Endothelial cell of umbilical vein (primary cell): Measurements from ENCODE around the gene NAGLU. TPM values are rescaled to one million over a fixed set of nuclear protein-coding genes. Genes with fewer than 3 reads are reported as not detected.

Source experiments
- BruUV-seq: library from RNA; stranded (reverse); fragments of 400-500 nt; replicated peaks from 2 replicates; lab custom pipeline; 2021; lab: Mats Ljungman, UMichigan
- CTCF ChIA-PET: fragments of 300-600, 350-600 bp; sonication (Branson Sonifier 250); formaldehyde crosslinking; loops from one replicate; lab custom pipeline; 2021; ENCODE audit warnings: antibody characterized with exemption, inconsistent platforms; lab: Charles Lee
- POLR2A ChIA-PET: fragments of 300-600, 350-600 bp; sonication (Branson Sonifier 250); formaldehyde crosslinking; loops from one replicate; lab custom pipeline; 2021; ENCODE audit warnings: antibody characterized with exemption, inconsistent platforms; lab: Charles Lee
- DNase-seq: peaks from one replicate; pipeline ENCODE4 v3.0.0-alpha.2; 2011; ENCODE audit warnings: low read depth, low spot score
- FAIRE-seq: peaks from 2 replicates; lab custom pipeline; 2011; peaks lifted over from hg19 to GRCh38; lab: Jason Lieb, UNC
- H2AFZ ChIP-seq: 2 replicates; pipeline ENCODE4 v1.6.0; 2012; ENCODE audit warnings: low read depth, low read length, control low read depth, inconsistent platforms
- H3K27ac ChIP-seq: 2 replicates; pipeline ENCODE4 v1.5.1; 2011; ENCODE audit warnings: low read depth, mild to moderate bottlenecking, control low read depth, low read length, moderate library complexity; ENCODE audit not compliant: insufficient read depth
- H3K27me3 ChIP-seq, 2 experiments: 2 replicates each; pipeline versions ENCODE4 v1.6.0 to v1.6.1; 2011; ENCODE audit warnings: low read length in 2 of 2, mixed read lengths in 1 of 2; ENCODE audit not compliant: control insufficient read depth in 2 of 2, insufficient read depth in 2 of 2
- H3K36me3 ChIP-seq, 2 experiments: 2 replicates in 1 of 2; 3 replicates in 1 of 2; pipeline ENCODE4 v1.5.1; 2011; ENCODE audit warnings: low read length in 2 of 2, mild to moderate bottlenecking in 1 of 2, moderate library complexity in 1 of 2; ENCODE audit not compliant: control insufficient read depth in 2 of 2, insufficient read depth in 2 of 2; ENCODE audit errors: extremely low read depth in 1 of 2
- H3K4me1 ChIP-seq: 3 replicates; pipeline ENCODE4 v1.5.1; 2011; ENCODE audit warnings: mild to moderate bottlenecking, low read length; ENCODE audit not compliant: control insufficient read depth, insufficient read depth; ENCODE audit errors: extremely low read depth
- H3K4me2 ChIP-seq: 2 replicates; pipeline ENCODE4 v1.6.1; 2011; ENCODE audit warnings: low read length, control low read depth, mixed read lengths; ENCODE audit not compliant: insufficient read depth
- H3K4me3 ChIP-seq, 3 experiments: fragments of 200-600 bp in 1 of 3; sonication (generic), shearing (Covaris generic) in 1 of 3; replicated peaks in 1 of 3; 2 replicates each; pipeline ENCODE4 v1.5.1; 2011 to 2016; ENCODE audit warnings: control low read depth in 3 of 3, low read length in 3 of 3, mild to moderate bottlenecking in 2 of 3, inconsistent platforms in 1 of 3, low read depth in 1 of 3, moderate library complexity in 1 of 3; ENCODE audit not compliant: insufficient read depth in 1 of 3
- H3K79me2 ChIP-seq: 2 replicates; pipeline ENCODE4 v1.6.0; 2012; ENCODE audit warnings: low read length, inconsistent platforms; ENCODE audit not compliant: control insufficient read depth, insufficient read depth
- H3K9ac ChIP-seq: replicated peaks from 2 replicates; pipeline ENCODE3; 2011; ENCODE audit warnings: low read length, control low read depth; ENCODE audit not compliant: insufficient read depth; ENCODE audit errors: extremely low read depth
- H3K9me1 ChIP-seq: replicated peaks from 3 replicates; pipeline ENCODE4 v1.6.0; 2011; ENCODE audit warnings: mild to moderate bottlenecking, low read length; ENCODE audit not compliant: control insufficient read depth, insufficient read depth; ENCODE audit errors: extremely low read depth
- H3K9me3 ChIP-seq: replicated peaks from 2 replicates; pipeline ENCODE4 v1.5.1; 2012; ENCODE audit warnings: low read length, inconsistent platforms; ENCODE audit not compliant: control insufficient read depth, insufficient read depth
- H4K20me1 ChIP-seq: replicated peaks from 2 replicates; pipeline ENCODE3; 2011; ENCODE audit warnings: mild to moderate bottlenecking, low read length; ENCODE audit not compliant: control insufficient read depth, insufficient read depth; ENCODE audit errors: extremely low read depth
- CTCF ChIP-seq, 2 donors: IDR thresholded peaks; 1 replicate in 1 of 2; 2 replicates in 1 of 2; pipeline ENCODE4 v1.5.1; 2011; ENCODE audit warnings: low read length in 2 of 2, mild to moderate bottlenecking in 2 of 2, moderate library complexity in 2 of 2, control low read depth in 1 of 2, inconsistent platforms in 1 of 2, low read depth in 1 of 2; ENCODE audit not compliant: insufficient read depth in 1 of 2; ENCODE audit errors: extremely low read depth in 1 of 2
- FOS ChIP-seq: IDR thresholded peaks from 2 replicates; pipeline ENCODE4 v1.6.1; 2011; ENCODE audit warnings: mild to moderate bottlenecking, low read length, moderate library complexity, borderline replicate concordance; ENCODE audit not compliant: insufficient read depth
- GATA2 ChIP-seq: IDR thresholded peaks from 2 replicates; pipeline ENCODE4 v1.7.0; 2011; ENCODE audit warnings: low read depth, mild to moderate bottlenecking, moderate library complexity, mixed read lengths, low read length; ENCODE audit not compliant: insufficient read length, insufficient read depth
- JUN ChIP-seq: IDR thresholded peaks from 2 replicates; pipeline ENCODE4 v1.6.1; 2011; ENCODE audit warnings: borderline replicate concordance, low read depth; ENCODE audit not compliant: insufficient read length, insufficient read depth
- MAX ChIP-seq: IDR thresholded peaks from 2 replicates; pipeline ENCODE4 v1.6.1; 2011; ENCODE audit not compliant: insufficient read depth, insufficient read length
- MYC ChIP-seq: IDR thresholded peaks from one replicate; pipeline ENCODE4 v1.6.1; 2011; ENCODE audit warnings: mild to moderate bottlenecking, low read depth, low read length
- POLR2A ChIP-seq: IDR thresholded peaks from 2 replicates; pipeline ENCODE4 v1.6.1; 2012; ENCODE audit warnings: low read depth, mild to moderate bottlenecking, control low read depth, low read length
- POLR2AphosphoS5 ChIP-seq: IDR thresholded peaks from 2 replicates; pipeline ENCODE4 v1.6.1; 2012; ENCODE audit warnings: low read depth, mild to moderate bottlenecking, control low read depth, low read length, moderate library complexity; ENCODE audit not compliant: insufficient read depth
- dilution Hi-C: fragments of 300-500 bp; cut with MboI; formaldehyde crosslinking; loops from one replicate; pipeline ENCODE4 v1.15.0; 2019; ENCODE audit warnings: low sequenced_read_pairs; ENCODE audit not compliant: extremely low pct_ligation_motif_present
- intact Hi-C: fragments of 100-400 bp; cut with micrococcal nuclease; formaldehyde crosslinking; loops from one replicate; pipeline ENCODE4 v1.10.0; 2022
- polyA plus RNA-seq, 4 experiments: library from polyadenylated mRNA; depleted of rRNA in 3 of 4; stranded (reverse) in 3 of 4; unstranded in 1 of 4; fragments of >200 nt; gene quantifications; 2 replicates each; pipeline versions ENCODE4 v1.2.1 to v1.2.3, GENCODE V29; 2011 to 2012; ENCODE audit warnings: missing spikeins in 1 of 4
- total RNA-seq: library from RNA; stranded (reverse); gene quantifications from 2 replicates; pipeline ENCODE4 v1.2.3, GENCODE V29; 2021

Gene NAGLU
- total and polyA plus RNA-seq, 2 donors (not counting 3 experiments of a cell fraction or from before 2014, with no cell fraction given) = 50.2 to 54.2 TPM

- intact Hi-C loops (loop anchor here (1.0 kb wide), 3 partner anchors 9 to 198 kb away; partner anchors contain the start of gene NAGLU), dilution Hi-C loops (loop anchor here (25.0 kb wide), 1 partner anchor 181 kb away; no protein-coding TSS in a partner anchor)
- Histone ChIP-seq H4K20me1 (no peaks in the 10 kb centered on the region), H2AFZ (no peak overlapping the region), H3K9ac (peak overlapping the region; percentile 97), H3K36me3 (peaks cover 0 to 3% of the 10 kb centered on the region in 2 experiments), H3K27me3 (no peaks in the 10 kb centered on the region), H3K4me1 (peaks cover 58% of the 10 kb centered on the region), H3K27ac (peak overlapping the region; percentile 100), H3K9me3 (no peaks in the 10 kb centered on the region), H3K4me3 (peak overlapping the region in 1 of 3 experiments; percentile 18), H3K79me2 (no peaks in the 10 kb centered on the region), H3K9me1 (no peaks in the 10 kb centered on the region), H3K4me2 (peak overlapping the region; percentile 80)
- ChIA-PET POLR2A (interaction anchor here (1.0 to 4.5 kb wide), 7 partner anchors 9 to 198 kb away, joined by 4 to 38 read pairs (median 10); partner anchors contain the start of genes CAVIN1 and NAGLU), CTCF (interaction anchor here (0.6 to 5.4 kb wide), 63 partner anchors 9 to 492 kb away, joined by 3 to 190 read pairs (median 6); partner anchors contain the start of genes CAVIN1, KAT2A, NAGLU and PSMC3IP)
- DNase-seq (peak; percentile 98), FAIRE-seq (peak; percentile 100)
- BruUV-seq = TSS peak; percentile 68
- peak; percentile 64 for TF ChIP-seq GATA2
- TF ChIP-seq FOS = peak; percentile 97
- TF ChIP-seq JUN = peak; percentile 93
- no peak for TF ChIP-seq CTCF (IDR thresholded peaks at IDR 0.05; ENCODE audit: extremely low read depth in 1 of 2, insufficient read depth in 1 of 2, low read depth in 1 of 2, low read length in 2 of 2)
- peak; percentile 73 for TF ChIP-seq POLR2A
- TF ChIP-seq MYC = peak; percentile 60
- TF ChIP-seq MAX = no peak
- TF ChIP-seq POLR2AphosphoS5 = peak; percentile 95
Observed at GRCh38 chr17:42518046-42518754, 17.8 kb upstream of the NAGLU start.
